GM23338 (cell line): ENCODE results near the gene ASB1.

Experiments
- CREB1 ChIP-seq: fragments of 250-450 bp; sonication (Bioruptor Pico); IDR thresholded peaks from 2 replicates; pipeline ENCODE4 v1.5.0; 2020; ENCODE audit warnings: low read depth, mild to moderate bottlenecking, moderate library complexity
- CTCF ChIP-seq, 2 experiments: fragments of 200-600 bp in 1 of 2; sonication (generic) in 1 of 2; conservative IDR thresholded peaks; 2 replicates each; pipeline versions ENCODE4 v1.5.1 to v1.6.1; 2016 to 2017; ENCODE audit warnings: antibody characterized with exemption in 2 of 2, low read depth in 2 of 2, mild to moderate bottlenecking in 2 of 2, moderate library complexity in 1 of 2
- ETS1 ChIP-seq: IDR thresholded peaks from 2 replicates; pipeline ENCODE4 v1.6.1; 2016; ENCODE audit warnings: antibody characterized with exemption
- EZH2 ChIP-seq: fragments of 200-600 bp; sonication (generic); IDR thresholded peaks from one replicate; pipeline ENCODE4 v1.8.0; 2017; ENCODE audit warnings: antibody characterized with exemption, mild to moderate bottlenecking, low read depth; ENCODE audit not compliant: unreplicated experiment
- EZH2phosphoT487 ChIP-seq: fragments of 200-600 bp; sonication (generic); IDR thresholded peaks from one replicate; pipeline ENCODE4 v1.8.1; 2018; ENCODE audit warnings: antibody characterized with exemption; ENCODE audit not compliant: unreplicated experiment
- JUNB ChIP-seq: IDR thresholded peaks from one replicate; pipeline ENCODE4 v1.6.1; 2016; ENCODE audit warnings: antibody characterized with exemption; ENCODE audit not compliant: unreplicated experiment
- NANOG ChIP-seq: IDR thresholded peaks from 2 replicates; pipeline ENCODE4 v1.6.1; 2016; ENCODE audit warnings: antibody characterized with exemption, borderline replicate concordance
- POLR2AphosphoS5 ChIP-seq: IDR thresholded peaks from 2 replicates; pipeline ENCODE4 v1.6.1; 2016; ENCODE audit warnings: antibody characterized with exemption, low read depth
- STAT1 ChIP-seq: IDR thresholded peaks from one replicate; pipeline ENCODE4 v1.6.1; 2016; ENCODE audit warnings: antibody characterized with exemption; ENCODE audit not compliant: unreplicated experiment
- ZNF114 ChIP-seq: fragments of 250-450 bp; sonication (Bioruptor Pico); IDR thresholded peaks from 2 replicates; pipeline ENCODE4 v1.5.0; 2020; ENCODE audit warnings: mild to moderate bottlenecking, moderate library complexity
- TF ChIP-seq, protein P1 (sequence below): IDR thresholded peaks from one replicate; pipeline ENCODE4 v1.6.1; 2018; ENCODE audit warnings: antibody characterized with exemption; ENCODE audit not compliant: unreplicated experiment

GRCh38 chr2:238412067-238412767 is 14.5 kb upstream of the ASB1 start:
- TF ChIP-seq POLR2AphosphoS5: no peak
- TF ChIP-seq CTCF (conservative IDR thresholded peaks at IDR 0.05; ENCODE audit: low read depth in 2 of 2): no peak
- TF ChIP-seq EZH2: no peak
- no peak for TF ChIP-seq EZH2phosphoT487
- TF ChIP-seq, protein P1, sequence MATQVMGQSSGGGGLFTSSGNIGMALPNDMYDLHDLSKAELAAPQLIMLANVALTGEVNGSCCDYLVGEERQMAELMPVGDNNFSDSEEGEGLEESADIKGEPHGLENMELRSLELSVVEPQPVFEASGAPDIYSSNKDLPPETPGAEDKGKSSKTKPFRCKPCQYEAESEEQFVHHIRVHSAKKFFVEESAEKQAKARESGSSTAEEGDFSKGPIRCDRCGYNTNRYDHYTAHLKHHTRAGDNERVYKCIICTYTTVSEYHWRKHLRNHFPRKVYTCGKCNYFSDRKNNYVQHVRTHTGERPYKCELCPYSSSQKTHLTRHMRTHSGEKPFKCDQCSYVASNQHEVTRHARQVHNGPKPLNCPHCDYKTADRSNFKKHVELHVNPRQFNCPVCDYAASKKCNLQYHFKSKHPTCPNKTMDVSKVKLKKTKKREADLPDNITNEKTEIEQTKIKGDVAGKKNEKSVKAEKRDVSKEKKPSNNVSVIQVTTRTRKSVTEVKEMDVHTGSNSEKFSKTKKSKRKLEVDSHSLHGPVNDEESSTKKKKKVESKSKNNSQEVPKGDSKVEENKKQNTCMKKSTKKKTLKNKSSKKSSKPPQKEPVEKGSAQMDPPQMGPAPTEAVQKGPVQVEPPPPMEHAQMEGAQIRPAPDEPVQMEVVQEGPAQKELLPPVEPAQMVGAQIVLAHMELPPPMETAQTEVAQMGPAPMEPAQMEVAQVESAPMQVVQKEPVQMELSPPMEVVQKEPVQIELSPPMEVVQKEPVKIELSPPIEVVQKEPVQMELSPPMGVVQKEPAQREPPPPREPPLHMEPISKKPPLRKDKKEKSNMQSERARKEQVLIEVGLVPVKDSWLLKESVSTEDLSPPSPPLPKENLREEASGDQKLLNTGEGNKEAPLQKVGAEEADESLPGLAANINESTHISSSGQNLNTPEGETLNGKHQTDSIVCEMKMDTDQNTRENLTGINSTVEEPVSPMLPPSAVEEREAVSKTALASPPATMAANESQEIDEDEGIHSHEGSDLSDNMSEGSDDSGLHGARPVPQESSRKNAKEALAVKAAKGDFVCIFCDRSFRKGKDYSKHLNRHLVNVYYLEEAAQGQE: no peak
- no peak for TF ChIP-seq JUNB
- TF ChIP-seq ETS1: no peak
- no peak for TF ChIP-seq NANOG
- TF ChIP-seq STAT1: no peak
- no peak for TF ChIP-seq CREB1 (CRISPR knock-in tag)
- TF ChIP-seq ZNF114: no peak
